Esophagus muscularis mucosa (tissue), 4 donors: Measurements from ENCODE around the gene BICRA. TPM values are rescaled to one million over a fixed set of nuclear protein-coding genes. Genes with fewer than 3 reads are reported as not detected.

Experiments
- DNase-seq: peaks from one replicate; pipeline ENCODE4 v3.0.0-alpha.2; 2017; ENCODE audit errors: extremely low spot score
- H3K27ac ChIP-seq, 4 donors: fragments of 200-600 bp; sonication (generic); replicated peaks in 1 of 4; 1 replicate in 3 of 4; 2 replicates in 1 of 4; pipeline ENCODE4 v1.5.1; 2016 to 2019; ENCODE audit warnings: mild to moderate bottlenecking in 1 of 4
- H3K27me3 ChIP-seq, 4 donors: fragments of 200-600 bp; sonication (generic); one replicate each; pipeline versions ENCODE4 v1.5.1 to v1.6.0; 2016 to 2019
- H3K36me3 ChIP-seq, 4 donors: fragments of 200-600 bp; sonication (generic); one replicate each; pipeline ENCODE4 v1.5.1; 2016 to 2019
- H3K4me1 ChIP-seq, 4 donors: fragments of 200-600 bp; sonication (generic); one replicate each; pipeline ENCODE4 v1.5.1; 2016 to 2019
- H3K4me3 ChIP-seq, 4 donors: fragments of 200-600 bp; sonication (generic); 1 replicate in 2 of 4; 2 replicates in 2 of 4; pipeline ENCODE4 v1.5.1; 2016 to 2019; ENCODE audit warnings: mild to moderate bottlenecking in 4 of 4, moderate library complexity in 1 of 4
- H3K9me3 ChIP-seq, 4 donors: fragments of 200-600 bp; sonication (generic); 1 replicate in 3 of 4; 2 replicates in 1 of 4; pipeline ENCODE4 v1.5.1; 2016 to 2019
- EP300 ChIP-seq: sonication (generic); formaldehyde crosslinking; IDR thresholded peaks from one replicate; pipeline ENCODE4 v1.6.1; 2017; ENCODE audit warnings: antibody characterized with exemption
- POLR2A ChIP-seq: fragments of 450-650 bp; IDR thresholded peaks from one replicate; pipeline ENCODE4 v1.6.1; 2017; ENCODE audit warnings: antibody characterized with exemption, moderate library complexity, mild to moderate bottlenecking, low read depth
- POLR2AphosphoS5 ChIP-seq, 2 donors: sonication (generic); formaldehyde crosslinking; IDR thresholded peaks; one replicate each; pipeline ENCODE4 v1.6.1; 2017; ENCODE audit warnings: antibody characterized with exemption in 2 of 2
- WGBS: methylation state at CpG from one replicate; pipeline ENCODE4 v1.1.5; 2018; 5-methylcytosine and 5-hydroxymethylcytosine counted together
- intact Hi-C: fragments of 100-400 bp; cut with DNase I; formaldehyde crosslinking; loops from one replicate; pipeline ENCODE4 v1.15.1; 2023
- total RNA-seq, 4 donors: library from RNA; depleted of rRNA; stranded (reverse); fragments of >200 nt; gene quantifications; one replicate each; pipeline versions ENCODE4 v1.1.0 to v1.2.1, GENCODE V29; 2016
- TF ChIP-seq, protein P1 (sequence below), 3 experiments: fragments of 200-600 bp in 2 of 3; fragments of 450-650 bp in 1 of 3; sonication (generic) in 2 of 3; IDR thresholded peaks; one replicate each; pipeline ENCODE4 v1.5.1; 2017 to 2019; ENCODE audit warnings: antibody characterized with exemption in 3 of 3, mild to moderate bottlenecking in 2 of 3, moderate library complexity in 1 of 3

BICRA gene
- total RNA-seq, 4 donors from 2014 or later: 10.9 to 15.0 (median 13.8) TPM

DNA sequence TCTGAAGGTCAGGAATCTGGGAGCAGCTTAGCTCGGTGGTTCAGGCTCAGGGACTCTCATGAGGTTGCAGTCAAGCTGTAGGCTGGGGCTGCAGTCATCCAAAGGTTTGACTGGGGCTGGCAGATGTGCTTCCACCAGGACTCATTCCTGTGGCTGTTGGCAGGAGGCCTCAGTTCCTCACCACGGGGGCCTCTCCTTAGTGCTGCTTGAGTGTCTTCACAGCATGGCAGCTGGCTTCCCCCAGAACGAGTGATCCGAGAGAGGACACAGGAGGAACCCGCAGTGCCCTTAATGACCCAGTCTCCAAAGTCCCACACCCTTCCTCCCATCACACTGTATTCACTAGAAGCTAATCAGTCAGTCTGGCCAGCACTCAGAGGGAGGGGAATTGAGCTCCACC lies 65.6 kb downstream of the BICRA start:
- Histone ChIP-seq H3K4me3 (no peak overlapping the region), H3K36me3 (peaks cover 13 to 82% (median 73%) of the 10 kb centered on the region in 4 donors), H3K27ac (no peak overlapping the region), H3K9me3 (no peaks in the 10 kb centered on the region), H3K4me1 (peaks cover 0 to 8% (median 4%) of the 10 kb centered on the region in 4 donors), H3K27me3 (no peaks in the 10 kb centered on the region)
- intact Hi-C loops: no loop called here
- DNase-seq: no peak
- TF ChIP-seq POLR2A: no peak
- TF ChIP-seq, protein P1, sequence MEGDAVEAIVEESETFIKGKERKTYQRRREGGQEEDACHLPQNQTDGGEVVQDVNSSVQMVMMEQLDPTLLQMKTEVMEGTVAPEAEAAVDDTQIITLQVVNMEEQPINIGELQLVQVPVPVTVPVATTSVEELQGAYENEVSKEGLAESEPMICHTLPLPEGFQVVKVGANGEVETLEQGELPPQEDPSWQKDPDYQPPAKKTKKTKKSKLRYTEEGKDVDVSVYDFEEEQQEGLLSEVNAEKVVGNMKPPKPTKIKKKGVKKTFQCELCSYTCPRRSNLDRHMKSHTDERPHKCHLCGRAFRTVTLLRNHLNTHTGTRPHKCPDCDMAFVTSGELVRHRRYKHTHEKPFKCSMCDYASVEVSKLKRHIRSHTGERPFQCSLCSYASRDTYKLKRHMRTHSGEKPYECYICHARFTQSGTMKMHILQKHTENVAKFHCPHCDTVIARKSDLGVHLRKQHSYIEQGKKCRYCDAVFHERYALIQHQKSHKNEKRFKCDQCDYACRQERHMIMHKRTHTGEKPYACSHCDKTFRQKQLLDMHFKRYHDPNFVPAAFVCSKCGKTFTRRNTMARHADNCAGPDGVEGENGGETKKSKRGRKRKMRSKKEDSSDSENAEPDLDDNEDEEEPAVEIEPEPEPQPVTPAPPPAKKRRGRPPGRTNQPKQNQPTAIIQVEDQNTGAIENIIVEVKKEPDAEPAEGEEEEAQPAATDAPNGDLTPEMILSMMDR (IDR thresholded peaks at IDR 0.05): no peak
- 100% methylated on average over 3 of the region's 5 CpGs for WGBS

DNA sequence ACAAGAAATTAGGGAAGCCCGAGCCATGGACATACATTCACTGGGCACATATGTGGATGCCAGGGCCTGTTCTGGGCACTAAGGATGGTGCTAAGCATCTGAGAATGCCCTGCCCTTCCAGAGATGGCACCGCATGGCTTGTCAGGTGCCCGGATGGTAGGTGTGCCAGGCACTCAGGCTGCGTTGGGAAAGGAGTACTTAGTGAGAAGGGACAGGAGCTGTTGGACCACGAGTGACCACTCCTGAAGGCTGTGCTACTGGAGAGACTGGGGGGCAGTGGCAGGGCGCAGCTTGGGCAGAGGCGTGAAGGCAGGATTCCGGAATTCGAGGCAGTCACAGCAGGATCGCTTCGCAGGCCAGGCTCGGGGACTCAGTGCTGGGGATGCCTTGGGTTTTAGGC lies 66.3 kb downstream of the BICRA start:
- Histone ChIP-seq H3K4me1 (peaks cover 0 to 8% (median 1%) of the 10 kb centered on the region in 4 donors), H3K27ac (peak overlapping the region in 1 of 4 donors; percentile 13), H3K9me3 (no peaks in the 10 kb centered on the region), H3K27me3 (no peaks in the 10 kb centered on the region), H3K4me3 (no peak overlapping the region), H3K36me3 (peaks cover 20 to 83% (median 75%) of the 10 kb centered on the region in 4 donors)
- intact Hi-C loops: no loop called here
- WGBS: 93% methylated on average over 12 of the region's 12 CpGs
- DNase-seq: no peak
- TF ChIP-seq POLR2A (no peak), POLR2AphosphoS5 (IDR thresholded peaks at IDR 0.05) (no peak), EP300 (no peak)
- TF ChIP-seq, protein P1 (IDR thresholded peaks at IDR 0.05): no peak

DNA sequence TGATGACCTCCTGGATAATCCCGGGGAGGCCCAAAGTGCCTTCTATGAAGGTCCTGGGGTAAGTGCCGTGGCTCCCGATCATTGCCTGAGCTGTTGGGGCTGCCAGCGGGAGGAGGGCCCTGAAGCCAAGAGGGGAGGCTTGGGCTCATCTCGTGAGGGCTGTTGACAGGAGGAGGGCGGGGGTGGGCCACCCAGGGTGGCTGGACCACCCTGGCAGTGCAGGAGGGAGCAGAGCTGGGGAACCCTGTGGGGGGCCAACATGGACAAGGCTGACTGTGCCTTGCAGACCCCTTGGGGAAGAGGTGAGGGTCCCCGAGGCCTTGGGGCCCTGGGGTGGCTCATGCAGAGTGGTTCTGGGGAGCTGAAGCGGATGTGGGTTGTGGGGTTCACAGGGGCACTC lies 66.9 kb downstream of the BICRA start:
- no peak for DNase-seq
- Histone ChIP-seq H3K4me1 (peaks cover 0 to 4% (median 0%) of the 10 kb centered on the region in 4 donors), H3K27me3 (no peaks in the 10 kb centered on the region), H3K36me3 (peaks cover 26 to 83% (median 75%) of the 10 kb centered on the region in 4 donors), H3K4me3 (no peak overlapping the region), H3K27ac (no peak overlapping the region), H3K9me3 (no peaks in the 10 kb centered on the region)
- WGBS: 78% methylated on average over 7 of the region's 8 CpGs
- intact Hi-C loops: no loop called here
- TF ChIP-seq POLR2A: no peak
- TF ChIP-seq, protein P1 (IDR thresholded peaks at IDR 0.05): no peak

DNA sequence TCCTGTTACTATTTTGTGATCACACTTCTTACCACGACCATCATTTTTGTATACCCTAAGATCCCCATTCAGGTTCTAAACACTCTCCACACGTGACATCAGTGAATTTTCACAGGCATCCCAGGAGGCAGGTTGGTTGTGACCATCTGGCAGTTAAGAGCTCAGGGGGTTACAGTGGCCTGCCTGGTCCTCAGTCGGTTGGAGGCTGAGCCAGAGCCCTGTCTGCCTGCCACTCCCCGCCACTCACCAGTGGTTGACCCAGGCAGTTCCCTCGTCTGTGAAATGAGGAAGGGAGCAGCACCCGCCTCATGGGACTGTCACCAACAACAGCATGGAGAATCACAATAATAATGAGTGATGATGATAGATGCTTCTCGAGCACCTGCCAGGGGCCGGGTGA lies 67.9 kb downstream of the BICRA start:
- no peaks in the 10 kb centered on the region for H3K27me3 ChIP-seq
- no peaks in the 10 kb centered on the region for H3K9me3 ChIP-seq
- intact Hi-C loops: no loop called here
- H3K4me1 ChIP-seq: no peaks in the 10 kb centered on the region
- peaks cover 29 to 90% (median 80%) of the 10 kb centered on the region in 4 donors for H3K36me3 ChIP-seq
- TF ChIP-seq EP300 (no peak), POLR2AphosphoS5 (IDR thresholded peaks at IDR 0.05) (no peak), POLR2A (no peak)
- TF ChIP-seq, protein P1 (IDR thresholded peaks at IDR 0.05): no peak
- H3K27ac ChIP-seq: no peak overlapping the region
- DNase-seq: no peak
- 81% methylated on average over 4 of the region's 8 CpGs for WGBS
- no peak overlapping the region for H3K4me3 ChIP-seq

DNA sequence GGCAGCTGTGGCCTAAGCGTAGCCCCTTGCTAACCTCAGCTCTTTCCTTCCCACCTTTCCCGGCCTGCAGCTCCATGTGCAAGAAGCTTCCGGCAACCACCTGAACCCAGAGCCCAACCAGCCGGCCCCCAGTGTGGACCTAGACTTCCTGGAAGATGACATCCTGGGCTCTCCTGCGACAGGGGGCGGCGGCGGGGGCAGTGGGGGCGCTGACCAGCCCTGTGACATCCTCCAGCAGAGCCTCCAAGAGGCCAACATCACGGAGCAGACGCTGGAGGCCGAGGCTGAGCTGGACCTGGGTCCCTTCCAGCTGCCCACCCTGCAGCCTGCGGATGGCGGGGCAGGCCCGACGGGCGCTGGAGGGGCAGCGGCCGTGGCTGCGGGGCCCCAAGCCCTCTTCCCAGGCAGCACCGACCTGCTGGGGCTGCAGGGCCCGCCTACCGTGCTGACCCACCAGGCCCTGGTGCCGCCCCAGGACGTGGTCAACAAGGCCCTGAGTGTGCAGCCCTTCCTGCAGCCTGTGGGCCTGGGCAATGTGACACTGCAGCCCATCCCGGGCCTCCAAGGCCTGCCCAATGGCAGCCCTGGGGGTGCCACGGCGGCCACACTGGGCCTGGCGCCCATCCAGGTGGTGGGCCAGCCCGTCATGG lies 70.4 kb downstream of the BICRA start:
- 91% methylated on average over 14 of the region's 30 CpGs for WGBS
- H3K4me1 ChIP-seq: no peaks in the 10 kb centered on the region
- no peak for TF ChIP-seq POLR2AphosphoS5 (IDR thresholded peaks at IDR 0.05)
- TF ChIP-seq EP300: no peak
- TF ChIP-seq, protein P1 (IDR thresholded peaks at IDR 0.05): no peak
- TF ChIP-seq POLR2A: no peak
- no peak overlapping the region for H3K27ac ChIP-seq
- peaks cover 27 to 83% (median 66%) of the 10 kb centered on the region in 4 donors for H3K36me3 ChIP-seq
- H3K27me3 ChIP-seq: no peaks in the 10 kb centered on the region
- intact Hi-C loops: no loop called here
- no peaks in the 10 kb centered on the region for H3K9me3 ChIP-seq
- H3K4me3 ChIP-seq: no peak overlapping the region
- DNase-seq: no peak
